Fibroblast of pulmonary artery (primary cell): ENCODE results near the gene ROCK2.
A peak's percentile ranks its signal among the peaks of the same experiment; 100 is the strongest.
"Not testable (repeated sequence)": the region's sequence is repeated elsewhere in the genome, so short reads cannot be mapped to it uniquely, and the experiment has no call there.

ENCODE experiments used
- DNase-seq: peaks from one replicate; pipeline ENCODE4 v3.0.0-alpha.2; 2010; ENCODE audit warnings: low read depth
- H3K4me3 ChIP-seq: replicated peaks from 2 replicates; pipeline ENCODE4 v1.5.1; 2011; ENCODE audit warnings: low read depth, mild to moderate bottlenecking, control low read depth, low read length, moderate library complexity
- CTCF ChIP-seq: IDR thresholded peaks from 2 replicates; pipeline ENCODE4 v1.5.1; 2011; ENCODE audit warnings: mild to moderate bottlenecking, control low read depth, low read length, inconsistent platforms; ENCODE audit errors: missing control alignments

ROCK2 gene

GRCh38 chr2:11254100-11254536 is 90.3 kb downstream of the ROCK2 start:
- H3K4me3 ChIP-seq = no peak overlapping the region
- no peak for TF ChIP-seq CTCF
- DNase-seq = no peak

GRCh38 chr2:11252458-11252857 is 92.0 kb downstream of the ROCK2 start:
- not testable (repeated sequence) for DNase-seq, H3K4me3 ChIP-seq

- TF ChIP-seq CTCF = no peak
- DNase-seq = peak; percentile 42
Measured at GRCh38 chr2:11250400-11251196, 93.8 kb downstream of the ROCK2 start.

GRCh38 chr2:11245322-11245721 is 99.1 kb downstream of the ROCK2 start:
- H3K4me3 ChIP-seq = no peak overlapping the region
- TF ChIP-seq CTCF = no peak
- no peak for DNase-seq

More at GRCh38 chr2:11250400-11251196, 93.8 kb downstream of the ROCK2 start:
- H3K4me3 ChIP-seq = no peak overlapping the region

- no peak for TF ChIP-seq CTCF
- no peak overlapping the region for H3K4me3 ChIP-seq
- DNase-seq = no peak
Measured at GRCh38 chr2:11244091-11244826, 100.2 kb downstream of the ROCK2 start.

- H3K4me3 ChIP-seq = no peak overlapping the region
- DNase-seq = no peak
- no peak for TF ChIP-seq CTCF
Measured at GRCh38 chr2:11243512-11243911, 100.9 kb downstream of the ROCK2 start.

- no peak for DNase-seq
- TF ChIP-seq CTCF = no peak
- no peak overlapping the region for H3K4me3 ChIP-seq
Measured at GRCh38 chr2:11242542-11243174, 101.8 kb downstream of the ROCK2 start.
